T-helper 1 cell treated with Interleukin-12 subunit alpha and Interleukin-12 subunit beta and Interleukin-4 antibody, amounts not matched to agents 30 μg/mL and 1 μg/mL, for 36 hours (primary cell): ENCODE results near the gene DIAPH2.
"Not testable (repeated sequence)": the region's sequence is repeated elsewhere in the genome, so short reads cannot be mapped to it uniquely, and the experiment has no call there.

ENCODE experiments used
- H3K27ac Mint-ChIP-seq: one replicate; pipeline ENCODE4 v1.8.0; 2021; ENCODE audit warnings: mild to moderate bottlenecking, mixed read lengths
- H3K27me3 Mint-ChIP-seq: one replicate; pipeline ENCODE4 v1.8.0; 2021; ENCODE audit warnings: low read depth, mixed read lengths
- H3K36me3 Mint-ChIP-seq: one replicate; pipeline ENCODE4 v1.8.0; 2021; ENCODE audit warnings: low read depth, mixed read lengths
- H3K4me1 Mint-ChIP-seq: one replicate; pipeline ENCODE4 v1.8.0; 2021; ENCODE audit warnings: low read depth, mixed read lengths
- H3K4me3 Mint-ChIP-seq: one replicate; pipeline ENCODE4 v1.8.0; 2021; ENCODE audit warnings: mild to moderate bottlenecking, moderate library complexity, mixed read lengths
- H3K9me3 Mint-ChIP-seq: one replicate; pipeline ENCODE4 v1.8.0; 2021; ENCODE audit warnings: mixed read lengths

DIAPH2 gene

GRCh38 chrX:97401154-97401553 is 716.5 kb downstream of the DIAPH2 start:
- peaks cover 32% of the 10 kb centered on the region for H3K4me1 Mint-ChIP-seq
- H3K9me3 Mint-ChIP-seq = no peaks in the 10 kb centered on the region
- H3K27me3 Mint-ChIP-seq = no peaks in the 10 kb centered on the region
- H3K36me3 Mint-ChIP-seq = no peaks in the 10 kb centered on the region
- peak overlapping the region; percentile 68 for H3K27ac Mint-ChIP-seq
- peak overlapping the region; percentile 54 for H3K4me3 Mint-ChIP-seq

DNA sequence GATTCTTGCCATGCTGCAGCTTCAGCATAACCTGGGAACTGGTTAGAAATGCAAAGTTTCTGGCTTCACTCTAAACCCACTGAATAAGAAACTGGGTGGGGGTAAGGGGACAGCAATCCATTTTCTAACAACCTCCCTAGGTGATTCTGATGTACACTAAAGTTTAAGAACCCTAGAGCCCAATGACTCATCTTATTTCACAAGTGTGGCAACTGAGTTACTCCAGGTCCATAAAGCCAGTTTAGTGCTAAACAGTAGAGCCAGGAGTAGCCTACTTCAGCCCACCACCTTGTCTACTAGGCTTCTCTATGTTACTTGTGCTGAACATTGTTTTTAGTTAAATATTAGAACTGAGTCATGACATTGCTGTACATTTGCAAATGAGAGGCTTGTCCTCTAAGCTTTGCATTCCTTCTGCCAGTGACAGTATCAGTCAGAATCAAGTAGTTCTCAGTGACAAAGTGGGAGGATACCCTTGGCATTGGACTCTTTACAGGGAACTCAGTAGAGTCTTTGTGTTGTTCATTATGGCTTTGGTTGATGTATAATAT is 717.0 kb downstream of the DIAPH2 start:
- Mint-ChIP-seq H3K36me3 (no peaks in the 10 kb centered on the region), H3K27ac (peak overlapping the region; percentile 68), H3K4me3 (no peak overlapping the region), H3K27me3 (no peaks in the 10 kb centered on the region), H3K9me3 (no peaks in the 10 kb centered on the region), H3K4me1 (peaks cover 32% of the 10 kb centered on the region)

DNA sequence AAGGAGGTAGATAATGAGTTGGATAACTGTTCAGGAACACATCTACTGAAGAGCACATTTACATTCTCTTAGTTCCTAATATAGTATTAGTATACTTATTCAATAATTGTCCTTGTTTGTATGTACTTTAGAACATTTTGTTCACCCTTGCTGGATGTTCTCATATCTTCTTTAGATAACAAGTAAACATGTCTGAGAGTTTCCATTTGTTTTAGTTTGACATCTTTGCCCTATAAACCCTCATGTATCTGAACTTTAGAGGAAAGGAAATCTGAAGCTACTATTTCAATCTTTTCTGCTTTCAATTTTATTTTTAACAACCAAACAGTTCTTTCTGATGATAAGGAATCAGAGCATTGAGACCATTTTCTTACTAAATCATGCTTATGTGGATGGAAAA is 717.7 kb downstream of the DIAPH2 start:
- Mint-ChIP-seq H3K4me1 (peaks cover 32% of the 10 kb centered on the region), H3K4me3 (no peak overlapping the region), H3K27me3 (no peaks in the 10 kb centered on the region), H3K27ac (peak overlapping the region; percentile 58), H3K36me3 (no peaks in the 10 kb centered on the region), H3K9me3 (no peaks in the 10 kb centered on the region)

GRCh38 chrX:97402903-97403302 is 718.3 kb downstream of the DIAPH2 start:
- no peaks in the 10 kb centered on the region for H3K27me3 Mint-ChIP-seq
- H3K9me3 Mint-ChIP-seq = no peaks in the 10 kb centered on the region
- H3K4me3 Mint-ChIP-seq = no peak overlapping the region
- H3K36me3 Mint-ChIP-seq = no peaks in the 10 kb centered on the region
- H3K27ac Mint-ChIP-seq = no peak overlapping the region
- H3K4me1 Mint-ChIP-seq = peaks cover 27% of the 10 kb centered on the region

- no peaks in the 10 kb centered on the region for H3K27me3 Mint-ChIP-seq
- peaks cover 12% of the 10 kb centered on the region for H3K4me1 Mint-ChIP-seq
- no peaks in the 10 kb centered on the region for H3K36me3 Mint-ChIP-seq
- H3K9me3 Mint-ChIP-seq = peaks cover 6% of the 10 kb centered on the region
- no peak overlapping the region for H3K27ac Mint-ChIP-seq
- H3K4me3 Mint-ChIP-seq = no peak overlapping the region
Observed at GRCh38 chrX:97405031-97405660, 720.5 kb downstream of the DIAPH2 start.

- H3K9me3 Mint-ChIP-seq, H3K36me3 Mint-ChIP-seq, H3K27me3 Mint-ChIP-seq, H3K27ac Mint-ChIP-seq, H3K4me1 Mint-ChIP-seq, H3K4me3 Mint-ChIP-seq: not testable (repeated sequence)
Observed at GRCh38 chrX:97409632-97410415, 725.2 kb downstream of the DIAPH2 start.

DNA sequence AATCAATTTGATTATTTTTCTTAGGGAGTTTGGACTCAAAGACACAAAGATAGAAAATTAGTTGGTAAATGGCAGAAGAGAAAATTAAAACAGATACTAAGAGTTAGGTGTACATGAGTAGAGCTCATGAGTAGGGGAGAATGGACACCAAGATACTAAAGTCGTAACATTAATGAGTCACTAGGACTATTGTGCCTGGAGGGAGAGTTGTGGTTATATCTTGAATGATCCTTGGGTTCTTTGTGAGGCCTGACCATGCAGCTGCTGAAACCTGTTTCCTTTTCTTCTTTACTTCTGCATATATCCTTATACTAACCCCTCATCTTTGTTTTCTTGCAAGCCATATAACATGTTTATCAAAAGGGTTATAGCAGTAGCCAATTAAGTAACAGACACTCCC is 731.8 kb downstream of the DIAPH2 start:
- no peaks in the 10 kb centered on the region for H3K27me3 Mint-ChIP-seq
- no peaks in the 10 kb centered on the region for H3K4me1 Mint-ChIP-seq
- H3K4me3 Mint-ChIP-seq = no peak overlapping the region
- no peaks in the 10 kb centered on the region for H3K9me3 Mint-ChIP-seq
- peaks cover 2% of the 10 kb centered on the region for H3K36me3 Mint-ChIP-seq
- H3K27ac Mint-ChIP-seq = no peak overlapping the region

DNA sequence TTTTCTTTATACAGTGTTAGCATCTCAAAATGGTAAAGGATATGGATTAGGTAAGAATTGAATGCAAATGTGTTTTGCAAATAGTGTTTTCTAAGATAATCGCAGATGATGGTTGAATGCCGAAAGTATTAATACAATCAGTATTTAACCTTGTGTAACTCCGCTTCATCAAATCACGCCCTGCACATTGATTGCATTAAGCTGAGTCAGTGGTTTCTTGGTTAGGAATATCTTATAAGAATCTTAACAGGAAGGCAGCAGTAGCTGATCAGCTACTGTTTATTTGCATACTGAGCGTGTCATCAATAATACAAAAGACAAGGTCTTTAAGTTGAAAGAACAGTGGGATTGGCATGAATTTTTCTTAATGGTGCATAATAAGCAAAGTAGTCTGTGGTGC is 744.5 kb downstream of the DIAPH2 start:
- Mint-ChIP-seq H3K4me1 (no peaks in the 10 kb centered on the region), H3K9me3 (no peaks in the 10 kb centered on the region), H3K4me3 (no peak overlapping the region), H3K27me3 (no peaks in the 10 kb centered on the region), H3K27ac (no peak overlapping the region), H3K36me3 (peaks cover 3% of the 10 kb centered on the region)

DNA sequence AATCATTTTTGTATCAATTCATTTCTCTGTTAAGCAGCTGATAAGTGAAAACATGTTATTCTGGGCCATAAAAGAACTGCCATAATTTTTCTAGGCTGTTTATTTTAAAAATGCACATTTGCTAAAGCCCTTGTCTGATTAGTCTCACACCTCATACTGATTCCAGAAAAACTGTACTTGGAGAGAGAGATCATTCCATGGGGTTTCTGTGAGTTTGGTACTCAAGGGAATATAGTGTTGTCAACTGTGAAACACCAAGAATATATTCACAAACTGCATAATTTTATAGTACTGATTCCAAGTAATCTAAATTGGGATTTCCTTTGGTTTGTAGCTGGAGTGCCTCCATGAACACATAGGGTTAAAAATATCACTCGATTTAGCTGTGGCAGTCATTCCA is 746.6 kb downstream of the DIAPH2 start:
- H3K27ac Mint-ChIP-seq = no peak overlapping the region
- no peak overlapping the region for H3K4me3 Mint-ChIP-seq
- H3K27me3 Mint-ChIP-seq = no peaks in the 10 kb centered on the region
- no peaks in the 10 kb centered on the region for H3K4me1 Mint-ChIP-seq
- no peaks in the 10 kb centered on the region for H3K9me3 Mint-ChIP-seq
- peaks cover 3% of the 10 kb centered on the region for H3K36me3 Mint-ChIP-seq

- Mint-ChIP-seq H3K9me3 (no peaks in the 10 kb centered on the region), H3K27me3 (no peaks in the 10 kb centered on the region), H3K4me3 (no peak overlapping the region), H3K27ac (no peak overlapping the region), H3K4me1 (no peaks in the 10 kb centered on the region), H3K36me3 (no peaks in the 10 kb centered on the region)
Observed at GRCh38 chrX:97446298-97446882, 761.7 kb downstream of the DIAPH2 start.

DNA sequence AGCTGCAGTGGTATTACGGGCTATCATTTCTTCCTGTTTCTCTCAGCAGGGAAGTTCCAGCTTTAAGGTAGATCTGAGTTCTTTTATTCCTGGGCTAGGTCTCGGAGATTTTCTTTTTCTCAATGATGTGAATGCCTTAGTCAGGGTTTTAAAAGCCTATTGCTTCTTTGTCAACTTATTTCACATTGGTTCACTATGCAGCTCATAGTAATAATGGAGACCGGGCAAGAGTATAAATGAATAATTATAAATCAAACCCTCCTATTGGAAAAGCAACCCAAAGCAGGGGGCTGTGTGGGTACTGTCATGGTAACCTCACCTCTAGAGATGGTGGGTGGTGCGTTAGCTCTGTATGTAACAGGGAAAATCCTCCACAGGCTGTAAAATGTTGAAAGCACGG is 762.7 kb downstream of the DIAPH2 start:
- H3K4me1 Mint-ChIP-seq = no peaks in the 10 kb centered on the region
- H3K27ac Mint-ChIP-seq = no peak overlapping the region
- H3K36me3 Mint-ChIP-seq = no peaks in the 10 kb centered on the region
- H3K4me3 Mint-ChIP-seq = no peak overlapping the region
- no peaks in the 10 kb centered on the region for H3K27me3 Mint-ChIP-seq
- H3K9me3 Mint-ChIP-seq = no peaks in the 10 kb centered on the region

GRCh38 chrX:97452283-97452682 is 767.6 kb downstream of the DIAPH2 start:
- no peaks in the 10 kb centered on the region for H3K36me3 Mint-ChIP-seq
- H3K27me3 Mint-ChIP-seq = no peaks in the 10 kb centered on the region
- H3K9me3 Mint-ChIP-seq = no peaks in the 10 kb centered on the region
- H3K27ac Mint-ChIP-seq = no peak overlapping the region
- H3K4me3 Mint-ChIP-seq = no peak overlapping the region
- no peaks in the 10 kb centered on the region for H3K4me1 Mint-ChIP-seq

GRCh38 chrX:97461763-97462162 is 777.1 kb downstream of the DIAPH2 start:
- H3K36me3 Mint-ChIP-seq = no peaks in the 10 kb centered on the region
- no peaks in the 10 kb centered on the region for H3K4me1 Mint-ChIP-seq
- H3K9me3 Mint-ChIP-seq = no peaks in the 10 kb centered on the region
- no peak overlapping the region for H3K4me3 Mint-ChIP-seq
- no peaks in the 10 kb centered on the region for H3K27me3 Mint-ChIP-seq
- no peak overlapping the region for H3K27ac Mint-ChIP-seq

GRCh38 chrX:97471071-97471470 is 786.4 kb downstream of the DIAPH2 start:
- Mint-ChIP-seq H3K4me1 (no peaks in the 10 kb centered on the region), H3K27me3 (no peaks in the 10 kb centered on the region), H3K36me3 (no peaks in the 10 kb centered on the region), H3K4me3 (no peak overlapping the region), H3K9me3 (no peaks in the 10 kb centered on the region), H3K27ac (no peak overlapping the region)

DNA sequence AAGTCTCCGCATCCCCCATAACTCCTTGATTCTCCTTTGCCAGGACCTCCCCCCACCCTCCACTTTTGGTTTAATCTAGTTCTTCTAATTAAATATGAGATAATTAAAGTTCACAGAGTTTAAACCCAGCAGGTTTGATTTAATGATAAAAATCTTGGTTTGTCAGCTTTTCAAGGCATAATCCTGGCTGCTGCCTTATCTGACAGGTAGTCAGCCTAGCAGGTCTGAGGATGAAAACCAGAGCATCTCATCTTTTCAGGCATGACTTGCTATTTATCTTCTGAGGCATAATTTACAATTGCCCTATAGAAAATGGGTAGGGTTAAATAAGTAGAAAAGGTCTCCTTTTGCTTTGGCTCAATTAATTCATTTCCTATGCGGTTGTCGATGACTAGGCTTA is 790.3 kb downstream of the DIAPH2 start:
- Mint-ChIP-seq H3K27me3 (no peaks in the 10 kb centered on the region), H3K4me3 (no peak overlapping the region), H3K36me3 (no peaks in the 10 kb centered on the region)

More for the DNA sequence above, 790.3 kb downstream of the DIAPH2 start:
- H3K4me1 Mint-ChIP-seq = no peaks in the 10 kb centered on the region
- no peak overlapping the region for H3K27ac Mint-ChIP-seq
- no peaks in the 10 kb centered on the region for H3K9me3 Mint-ChIP-seq
